Breast epithelium (tissue), 3 donors: ENCODE measurements around the gene IRX4.

ENCODE experiments used
- CTCF ChIP-seq, 3 donors: fragments of 450-650 bp; IDR thresholded peaks; one replicate each; pipeline ENCODE4 v1.5.1; 2016 to 2017; ENCODE audit warnings: antibody characterized with exemption in 3 of 3, mild to moderate bottlenecking in 3 of 3, moderate library complexity in 3 of 3
- POLR2A ChIP-seq: fragments of 450-650 bp; IDR thresholded peaks from one replicate; pipeline ENCODE4 v1.6.1; 2016; ENCODE audit warnings: antibody characterized with exemption, mild to moderate bottlenecking, moderate library complexity
- POLR2AphosphoS5 ChIP-seq, 3 donors: sonication (generic); formaldehyde crosslinking; IDR thresholded peaks; one replicate each; pipeline ENCODE4 v1.6.1; 2017; ENCODE audit warnings: antibody characterized with exemption in 3 of 3

DNA sequence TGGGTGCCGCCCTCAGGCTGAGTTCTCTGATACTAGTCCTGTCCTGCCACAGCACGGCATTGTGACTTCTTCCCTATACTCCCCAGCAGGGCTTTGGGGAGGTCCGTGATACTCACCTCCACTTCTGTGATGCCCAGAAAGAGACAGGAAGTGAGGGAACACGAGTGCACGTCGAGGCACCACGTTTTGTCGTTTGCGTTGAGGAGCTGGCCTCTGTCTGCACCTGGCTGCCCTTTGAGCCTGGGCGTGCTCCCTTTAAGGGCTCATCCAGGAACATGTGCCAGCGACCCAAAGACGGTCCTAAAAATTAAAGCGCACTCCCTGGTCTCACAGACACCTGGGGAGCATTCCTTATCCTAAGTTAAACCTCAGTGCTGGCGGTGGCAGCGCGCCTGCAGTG, 8.7 kb upstream of the IRX4 start:
- TF ChIP-seq POLR2A, result no peak
- TF ChIP-seq CTCF (IDR thresholded peaks at IDR 0.05), result no peak
- no peak for TF ChIP-seq POLR2AphosphoS5 (IDR thresholded peaks at IDR 0.05)
